GM19043 (cell line): ENCODE data around the gene EML6.
"Not testable (repeated sequence)": the region's sequence is repeated elsewhere in the genome, so short reads cannot be mapped to it uniquely, and the experiment has no call there.

Source experiments
- ATAC-seq: cut with Tn5 transposase; IDR thresholded peaks from one replicate; pipeline ENCODE4 v1.9.1; 2021; ENCODE audit warnings: low read depth; ENCODE audit not compliant: unreplicated experiment

The EML6 gene

DNA sequence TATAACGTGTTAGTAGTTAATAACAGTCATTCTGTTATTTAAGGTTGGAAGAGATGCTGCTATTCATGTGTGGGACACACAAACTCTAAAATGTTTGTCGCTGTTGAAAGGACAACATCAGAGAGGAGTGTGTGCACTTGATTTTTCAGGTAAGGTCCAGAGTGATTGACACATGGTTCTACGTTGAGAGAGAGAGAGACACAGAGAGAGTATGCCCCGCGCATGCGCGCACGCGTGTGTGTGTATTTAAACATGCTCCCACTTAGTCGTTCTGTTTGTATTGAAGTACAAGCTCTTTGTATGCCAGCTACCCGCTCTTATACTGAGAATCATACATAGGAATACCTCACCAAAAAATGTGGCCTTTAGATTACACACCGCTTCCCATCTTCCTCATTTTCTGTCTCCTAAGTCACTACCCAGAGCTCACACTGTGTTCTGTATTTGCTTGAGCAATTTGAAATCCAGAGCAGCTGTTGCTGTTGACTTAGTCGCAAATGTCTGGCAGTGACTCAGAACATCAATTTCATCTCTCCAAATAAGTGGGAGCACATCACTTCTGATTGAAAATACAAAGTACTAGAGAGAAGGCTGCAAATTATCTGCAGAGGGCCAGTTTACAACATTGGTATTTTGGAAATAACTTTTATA, 148.1 kb downstream of the EML6 start:
- no peak for ATAC-seq

DNA sequence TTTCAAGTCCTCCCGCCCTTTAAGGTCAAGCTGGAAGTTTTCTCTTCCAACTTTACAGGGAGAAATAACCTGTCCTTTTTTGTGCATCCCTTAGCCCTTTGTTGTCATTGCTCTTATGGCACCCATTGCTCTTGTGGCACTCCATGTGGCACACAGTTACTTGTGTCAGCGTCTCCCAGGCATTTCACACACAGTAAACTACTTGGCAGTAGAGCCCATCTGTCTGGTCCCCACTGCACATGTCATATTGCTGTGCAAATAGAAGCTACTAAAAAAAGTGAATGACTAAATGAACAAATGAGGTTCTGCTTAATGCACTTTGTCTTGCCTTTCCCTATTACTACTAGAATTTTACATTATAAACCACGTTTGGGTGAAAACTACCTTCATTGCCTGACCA, 149.3 kb downstream of the EML6 start:
- no peak for ATAC-seq

DNA sequence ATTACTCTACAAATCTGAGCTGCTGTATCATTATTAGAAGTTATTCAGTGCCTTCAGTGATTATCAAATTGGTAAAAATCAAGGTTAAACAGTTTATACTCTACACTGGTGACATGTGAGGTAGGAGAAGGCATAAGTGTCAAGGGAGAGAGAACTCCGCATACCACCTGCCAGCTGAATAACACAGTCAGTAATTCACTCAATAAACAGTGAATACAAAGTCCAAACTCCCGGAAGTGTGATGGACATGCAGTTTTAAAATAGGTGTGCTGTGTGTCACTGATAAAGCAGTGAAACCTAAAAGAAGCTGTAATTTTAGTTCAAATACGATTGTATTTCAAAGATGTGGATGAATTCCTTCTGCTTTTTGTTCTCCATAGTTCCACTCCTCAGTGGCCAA, 149.8 kb downstream of the EML6 start:
- not testable (repeated sequence) for ATAC-seq

DNA sequence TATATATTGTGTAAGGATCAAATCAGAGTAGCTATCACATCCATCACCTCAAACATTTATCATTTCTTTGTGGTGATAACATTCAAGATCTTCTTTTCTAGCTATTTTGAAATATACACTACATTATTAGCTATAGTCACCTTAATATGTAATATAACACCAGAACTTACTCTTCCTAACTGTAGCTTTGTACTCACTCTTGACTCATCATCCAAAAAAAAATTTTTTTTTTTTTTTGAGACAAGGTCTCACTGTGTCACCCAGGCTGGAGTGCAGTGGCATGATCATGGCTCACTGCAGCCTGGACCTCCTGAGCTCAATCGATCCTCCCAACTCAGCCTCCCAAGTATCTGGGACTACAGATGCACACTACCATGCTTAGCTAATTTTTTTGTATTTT, 153.3 kb downstream of the EML6 start:
- ATAC-seq, result no peak

DNA sequence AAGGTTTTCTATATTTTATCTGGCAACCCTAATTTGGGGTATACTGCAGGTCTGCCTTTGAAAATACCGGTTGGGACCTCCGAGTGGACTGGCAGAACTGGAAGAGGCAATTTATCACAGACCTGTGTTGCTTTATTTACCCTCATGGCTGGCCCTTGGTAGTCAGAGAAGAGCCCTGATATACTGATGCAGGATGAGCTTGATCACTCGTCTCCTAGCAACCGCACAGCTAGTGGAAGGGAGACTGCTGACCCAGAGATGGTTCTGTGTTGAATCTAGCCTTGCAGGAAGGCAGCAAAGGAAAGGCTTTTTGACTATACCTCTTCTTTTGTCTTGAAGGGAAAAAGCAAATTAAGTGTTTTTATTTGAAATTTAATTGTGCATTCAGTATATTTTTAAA, 154.7 kb downstream of the EML6 start:
- ATAC-seq, result no peak

DNA sequence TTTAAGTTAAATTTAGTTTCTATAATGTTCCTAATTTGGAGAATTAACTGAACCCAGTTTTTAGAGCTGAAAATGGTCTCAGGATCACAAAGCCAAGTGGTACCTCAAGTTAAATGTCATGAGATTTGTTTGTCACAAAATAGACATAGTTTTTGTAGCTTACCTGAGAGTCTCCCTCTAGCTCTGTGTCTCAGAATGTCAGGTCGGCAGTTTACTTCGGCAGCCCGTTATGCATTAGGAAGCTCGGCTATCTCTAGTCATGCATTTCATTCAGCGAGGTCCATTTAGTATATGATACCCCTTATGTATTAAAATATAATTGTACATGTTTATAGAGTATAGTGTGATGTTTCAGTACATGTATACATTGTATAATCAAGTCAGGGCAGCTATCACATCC, 155.6 kb downstream of the EML6 start:
- no peak for ATAC-seq

DNA sequence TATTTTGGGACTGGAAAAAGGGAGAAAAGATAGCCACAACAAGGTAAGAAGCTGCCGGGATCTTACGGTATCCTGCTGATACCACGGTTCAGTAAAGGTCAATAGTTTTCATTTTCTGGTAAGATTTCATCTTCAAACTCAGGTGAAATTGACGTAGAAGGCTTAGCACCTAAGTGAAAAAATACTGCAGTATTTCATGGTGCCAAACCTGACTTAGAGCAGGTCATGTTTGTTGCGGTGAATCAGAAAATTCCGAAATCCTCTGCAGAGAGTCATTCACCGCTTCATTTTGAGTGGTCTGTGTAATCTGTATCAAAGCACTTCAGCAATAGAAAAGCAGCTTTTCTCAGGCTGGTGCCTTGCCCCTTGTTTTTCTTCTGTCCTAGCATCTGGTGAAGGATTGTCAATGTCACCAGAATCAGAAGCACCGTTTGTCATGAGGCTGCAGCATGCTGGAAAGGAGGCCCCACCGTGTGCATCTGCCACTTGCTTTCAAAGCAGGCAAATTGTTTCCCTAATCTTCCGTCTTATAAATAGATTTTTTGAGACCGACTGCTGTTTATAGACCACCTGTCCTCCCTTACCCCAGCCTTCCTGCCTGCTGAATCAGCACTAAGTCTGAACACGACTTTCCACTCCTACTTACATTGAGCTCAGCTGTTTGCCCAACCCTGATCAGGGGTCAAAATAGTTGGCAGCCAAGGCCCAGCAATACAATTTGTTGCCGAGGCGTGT, 156.3 kb downstream of the EML6 start:
- no peak for ATAC-seq

DNA sequence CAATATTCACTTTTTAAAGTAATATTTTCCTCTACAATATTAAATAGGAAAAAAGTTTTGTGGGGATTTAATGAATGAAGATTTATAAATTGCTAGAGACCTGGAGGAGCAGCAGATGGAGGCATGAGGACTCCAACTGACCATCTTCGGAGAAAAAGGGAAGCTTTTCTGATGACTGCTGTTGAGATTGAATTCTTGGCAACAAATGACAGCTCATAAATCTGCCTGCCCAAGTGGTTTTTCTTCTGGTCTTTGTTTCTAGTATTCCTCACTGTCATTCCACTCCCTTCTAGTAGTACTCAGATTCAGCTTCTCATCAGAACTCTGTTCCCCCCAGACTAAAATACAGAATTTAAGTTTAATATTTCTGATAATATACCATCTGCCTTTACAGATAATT, 157.0 kb downstream of the EML6 start:
- no peak for ATAC-seq

DNA sequence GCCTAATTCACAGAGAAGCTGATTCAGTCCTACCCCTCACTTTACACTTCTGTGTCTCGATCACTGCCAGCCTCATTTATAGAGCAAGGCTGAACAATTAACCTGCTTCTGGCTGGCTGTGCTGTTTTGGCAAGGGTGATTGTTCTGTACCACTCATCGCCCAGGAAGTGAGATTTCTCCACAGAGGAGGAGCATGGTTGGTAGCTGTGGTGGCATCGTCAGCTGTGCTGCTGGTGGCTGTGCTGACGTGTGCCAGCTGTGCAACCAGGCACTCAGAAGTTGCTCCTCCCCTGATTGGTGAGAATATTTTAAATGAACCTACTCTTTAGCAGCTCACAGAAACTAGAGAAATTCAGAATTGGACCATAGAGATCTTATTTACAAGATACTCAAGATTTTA, 158.3 kb downstream of the EML6 start:
- no peak for ATAC-seq

DNA sequence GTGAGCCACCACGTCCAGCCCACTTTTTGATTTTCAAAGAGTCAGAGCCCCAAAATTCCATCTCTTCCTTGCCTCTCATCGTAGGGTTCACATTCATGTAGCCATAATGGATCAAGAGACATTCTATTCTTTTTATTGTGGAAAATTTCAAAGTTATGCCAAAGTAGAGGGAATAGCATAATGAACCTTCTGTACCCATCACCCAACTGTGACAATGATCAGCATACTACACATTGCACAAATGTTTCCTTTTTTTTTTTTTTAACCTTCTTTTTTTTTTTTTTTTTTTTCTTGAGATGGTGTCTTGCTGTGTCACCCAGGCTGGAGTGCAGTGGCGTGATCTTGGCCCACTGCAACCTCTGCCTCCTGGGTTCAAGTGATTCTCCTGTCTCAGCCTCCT, 162.4 kb downstream of the EML6 start:
- ATAC-seq, result no peak

DNA sequence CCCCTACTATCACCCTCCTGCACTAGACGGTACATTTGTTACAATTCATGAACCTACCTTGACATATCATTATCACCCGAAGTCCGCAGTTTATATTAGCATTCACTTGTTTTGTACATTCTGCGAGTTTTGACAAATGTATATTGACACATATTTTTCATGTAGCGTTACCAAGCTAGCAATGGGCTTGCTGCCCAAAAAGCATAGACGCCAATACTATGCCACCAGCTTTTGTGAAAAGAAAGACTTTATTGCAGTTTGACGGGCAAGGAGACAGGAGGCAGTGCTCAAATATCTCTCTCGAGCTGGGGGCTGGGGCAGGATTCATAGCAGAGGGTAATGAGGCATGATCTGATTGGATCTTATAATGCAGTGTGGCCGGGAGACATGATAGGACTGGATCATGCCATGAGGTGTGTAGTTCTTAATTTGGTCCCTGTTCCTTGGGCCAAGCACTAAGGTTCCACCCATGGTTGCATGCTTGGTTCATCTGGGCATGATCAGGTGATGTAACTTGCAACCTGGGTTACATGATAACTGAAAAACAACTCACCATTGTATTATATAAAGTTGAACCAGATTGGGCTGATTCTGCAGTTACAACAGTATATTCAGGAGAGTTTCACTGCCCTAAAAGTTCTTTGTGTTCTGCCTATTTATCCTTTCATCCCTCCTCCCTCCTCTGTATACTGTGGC, 164.5 kb downstream of the EML6 start:
- ATAC-seq, result no peak

DNA sequence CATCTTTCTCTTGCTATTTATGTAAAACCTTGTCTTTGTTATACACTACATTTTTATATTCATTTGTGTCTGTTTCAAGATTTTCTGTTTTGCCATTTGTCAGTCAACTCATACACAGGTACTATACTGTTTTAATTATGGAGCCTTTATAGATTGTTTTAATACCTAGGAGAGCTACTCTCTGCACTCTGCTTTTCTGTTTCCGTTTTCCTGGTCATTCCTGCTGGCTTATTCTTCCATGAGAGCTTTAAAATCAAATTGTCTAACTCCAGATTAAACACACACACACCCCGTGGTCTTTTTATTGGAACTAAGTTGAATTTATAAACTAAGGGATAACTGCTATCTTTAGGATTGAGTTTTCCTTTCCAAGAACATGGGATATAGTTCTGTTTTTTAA, 165.6 kb downstream of the EML6 start:
- ATAC-seq, result no peak

DNA sequence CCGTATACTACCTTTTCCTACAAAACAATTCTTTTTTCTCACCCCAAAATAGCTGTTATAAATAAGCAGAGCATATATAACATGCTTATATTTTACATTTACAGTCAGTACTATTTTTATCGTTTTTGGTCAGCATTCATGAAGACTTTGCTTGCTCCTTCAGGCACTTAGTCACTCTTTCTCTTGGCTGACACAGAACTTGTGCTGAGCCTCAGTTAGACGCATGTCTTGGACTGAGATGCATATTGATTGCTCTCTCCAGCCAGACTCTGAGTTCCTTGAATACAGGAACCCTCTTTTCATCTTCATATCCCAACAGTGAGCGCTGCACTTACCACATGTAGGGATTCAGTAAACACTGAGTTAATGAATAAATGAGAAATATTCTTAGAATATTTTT, 168.4 kb downstream of the EML6 start:
- no peak for ATAC-seq

DNA sequence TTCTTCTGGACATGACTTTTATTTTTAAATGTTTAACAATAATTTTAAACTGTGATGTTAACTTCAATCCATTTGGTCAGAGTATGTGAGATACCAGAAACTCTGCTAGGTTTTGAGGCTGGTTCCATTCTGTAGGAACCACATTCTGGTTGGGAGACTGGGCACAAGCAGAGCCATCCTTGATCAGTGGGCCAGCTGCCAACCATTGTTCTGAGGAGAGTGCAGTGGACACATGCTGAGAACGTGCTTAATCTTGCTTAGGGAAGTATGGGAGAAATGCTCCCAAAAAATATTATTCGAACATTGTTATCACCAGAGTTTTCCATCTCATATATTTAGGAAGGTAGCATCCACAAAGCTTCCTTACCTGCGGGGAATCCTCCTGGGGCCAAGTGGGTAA, 171.0 kb downstream of the EML6 start:
- no peak for ATAC-seq

DNA sequence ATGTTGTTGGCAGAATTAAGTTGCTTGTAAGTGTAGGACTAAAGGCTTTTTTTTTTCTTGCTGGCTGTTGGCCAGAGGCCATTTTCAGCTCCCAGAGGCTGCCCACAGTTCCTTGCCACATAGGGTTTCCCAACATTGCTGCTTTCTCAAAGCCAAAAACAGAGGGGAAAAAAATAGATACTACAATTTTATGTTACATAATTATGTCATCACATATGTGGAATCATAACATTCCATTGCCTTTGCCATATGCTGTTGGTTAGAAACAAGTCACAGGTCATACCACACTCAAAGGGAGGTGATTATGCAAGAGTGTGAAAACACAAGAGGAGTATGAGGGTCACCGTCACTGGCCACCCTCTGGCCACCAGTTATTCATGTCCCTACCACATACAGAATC, 172.3 kb downstream of the EML6 start:
- ATAC-seq, result no peak

DNA sequence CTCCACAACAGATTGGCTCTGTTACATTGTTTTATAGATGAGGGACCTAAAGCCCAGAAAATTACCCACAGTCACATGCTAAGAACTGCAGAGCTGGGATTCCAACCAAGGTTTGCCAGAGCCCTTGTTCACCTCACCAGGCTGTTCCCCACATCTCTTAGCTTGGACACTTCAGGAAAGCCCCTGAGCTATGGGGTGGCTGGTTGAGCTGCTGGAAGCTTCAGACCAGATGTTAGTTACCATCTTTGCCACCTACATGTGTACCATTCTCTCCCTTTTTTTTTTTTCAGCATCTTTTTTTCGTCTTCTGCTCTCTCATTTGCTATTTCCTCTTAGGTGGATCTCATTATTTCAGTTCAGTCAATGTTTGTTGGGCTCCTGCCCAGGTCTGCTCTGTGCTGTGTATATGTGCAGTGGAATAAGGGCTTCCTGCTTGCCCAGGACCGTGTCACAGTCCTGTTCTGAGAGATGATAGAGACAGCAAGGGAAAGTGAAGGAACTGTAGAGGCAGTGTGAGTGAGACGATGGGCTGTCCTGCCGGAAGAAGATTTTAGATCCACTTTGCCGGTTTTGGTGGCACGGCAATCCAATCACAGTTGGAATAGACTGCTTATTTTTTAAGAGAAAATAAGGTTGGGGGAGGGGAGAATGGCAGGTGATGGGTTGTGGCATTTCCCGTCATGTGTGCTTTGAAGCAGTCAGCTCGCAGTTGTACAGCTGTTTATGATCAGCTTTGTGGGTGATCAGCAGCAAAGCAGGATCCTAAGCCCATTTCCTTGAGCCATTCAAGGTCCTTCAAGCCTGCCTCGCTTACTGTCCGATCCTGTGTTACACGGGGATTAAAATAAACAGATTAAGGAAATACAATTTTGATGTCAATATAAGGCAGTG, 174.2 kb downstream of the EML6 start:
- no peak for ATAC-seq

DNA sequence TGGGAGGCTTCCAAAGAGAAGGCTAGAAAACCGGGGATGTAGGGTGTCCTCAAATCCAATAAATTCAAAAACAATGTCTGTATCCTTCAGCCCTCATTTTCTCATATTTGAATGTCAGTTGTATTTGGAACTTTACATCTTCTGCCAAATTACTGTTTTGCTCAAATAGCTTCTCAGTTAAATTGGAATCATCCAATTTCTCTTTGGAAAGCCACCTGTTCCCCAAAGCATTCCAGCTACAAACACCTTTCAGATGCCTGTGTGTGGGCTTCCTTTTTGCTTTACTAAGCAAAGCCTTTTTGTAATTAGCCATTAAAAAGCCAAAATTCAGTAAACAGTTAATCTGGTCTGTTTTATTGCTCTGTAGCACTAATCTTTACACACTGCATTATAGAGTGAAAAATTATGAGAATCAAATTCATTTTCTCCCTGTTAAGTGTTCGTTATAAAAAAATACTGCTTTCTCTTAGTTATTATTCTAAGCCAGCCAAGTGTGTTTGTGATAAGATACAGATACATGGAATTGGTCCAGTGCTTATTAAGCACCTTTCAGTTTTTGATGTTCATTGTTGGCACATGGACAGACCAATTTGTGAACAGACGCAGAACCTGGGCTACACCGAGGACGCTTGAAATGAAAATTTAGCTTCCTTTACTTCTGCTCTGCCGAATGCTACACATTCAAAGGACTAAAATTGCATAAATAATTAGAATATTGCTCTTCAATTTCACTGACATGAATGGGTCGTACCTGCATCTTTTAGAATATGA, 175.2 kb downstream of the EML6 start:
- no peak for ATAC-seq

DNA sequence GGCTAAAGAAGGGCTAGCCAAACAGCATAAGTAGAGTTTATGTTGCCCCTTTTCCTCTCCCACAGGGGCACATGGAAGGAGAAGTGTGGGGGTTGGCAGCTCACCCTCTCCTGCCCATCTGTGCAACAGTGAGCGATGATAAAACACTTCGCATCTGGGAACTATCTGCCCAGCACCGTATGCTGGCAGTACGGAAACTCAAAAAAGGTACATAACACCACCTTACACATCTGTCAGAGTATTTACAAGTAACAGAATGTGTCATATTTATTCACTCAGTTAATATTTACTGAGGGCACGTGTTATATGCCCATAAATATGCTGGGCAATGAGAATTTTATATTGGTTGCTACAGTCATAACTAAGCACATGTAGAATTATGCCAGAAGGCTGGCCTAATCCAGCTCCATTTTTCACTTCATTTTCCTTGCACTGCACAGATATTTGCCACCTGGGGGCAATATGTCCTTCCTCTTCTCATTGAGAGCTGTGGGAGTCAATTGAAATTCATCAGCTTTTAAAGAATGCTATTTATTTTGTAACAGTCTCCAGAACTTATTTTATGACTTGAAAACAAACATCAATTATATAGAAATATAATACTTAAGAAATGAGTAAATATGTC, 176.2 kb downstream of the EML6 start:
- ATAC-seq, result no peak

DNA sequence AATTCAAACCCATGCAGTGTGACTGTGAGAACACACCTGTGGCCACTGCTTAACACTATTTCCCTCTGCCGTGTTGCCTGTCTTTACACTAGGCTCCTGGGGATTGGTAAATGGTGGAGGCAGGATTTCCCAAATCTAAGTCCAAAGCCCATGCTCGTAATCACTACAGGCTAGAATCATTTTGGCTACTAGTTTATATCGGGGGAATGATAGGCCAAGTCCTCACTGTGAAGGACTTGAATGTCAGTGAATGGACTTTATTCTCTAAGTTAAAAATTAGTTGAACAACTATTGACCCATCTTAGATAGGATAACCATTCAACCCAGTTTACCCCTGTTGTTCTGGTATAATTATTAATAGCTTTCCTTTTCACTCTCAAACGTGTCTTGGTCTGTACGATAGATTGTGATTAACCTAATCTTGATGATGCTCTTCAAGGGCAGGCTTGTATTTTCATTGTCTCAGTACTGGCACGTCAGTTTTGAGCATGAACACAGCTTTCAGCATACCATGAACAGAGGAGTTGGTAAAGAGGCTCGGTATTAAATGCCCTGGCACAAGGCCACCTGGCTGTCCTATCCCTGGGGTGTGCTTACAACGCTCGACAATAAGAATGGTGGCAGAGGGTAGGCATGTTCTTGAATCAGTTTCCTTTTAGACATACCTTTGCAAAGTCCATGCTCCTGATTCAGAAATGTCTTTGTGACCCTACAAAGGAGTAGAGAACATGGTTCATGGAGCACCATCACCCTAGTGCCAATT, 177.9 kb downstream of the EML6 start:
- no peak for ATAC-seq
